ENCODE results near the gene ARIH1.

The ARIH1 gene

DNA sequence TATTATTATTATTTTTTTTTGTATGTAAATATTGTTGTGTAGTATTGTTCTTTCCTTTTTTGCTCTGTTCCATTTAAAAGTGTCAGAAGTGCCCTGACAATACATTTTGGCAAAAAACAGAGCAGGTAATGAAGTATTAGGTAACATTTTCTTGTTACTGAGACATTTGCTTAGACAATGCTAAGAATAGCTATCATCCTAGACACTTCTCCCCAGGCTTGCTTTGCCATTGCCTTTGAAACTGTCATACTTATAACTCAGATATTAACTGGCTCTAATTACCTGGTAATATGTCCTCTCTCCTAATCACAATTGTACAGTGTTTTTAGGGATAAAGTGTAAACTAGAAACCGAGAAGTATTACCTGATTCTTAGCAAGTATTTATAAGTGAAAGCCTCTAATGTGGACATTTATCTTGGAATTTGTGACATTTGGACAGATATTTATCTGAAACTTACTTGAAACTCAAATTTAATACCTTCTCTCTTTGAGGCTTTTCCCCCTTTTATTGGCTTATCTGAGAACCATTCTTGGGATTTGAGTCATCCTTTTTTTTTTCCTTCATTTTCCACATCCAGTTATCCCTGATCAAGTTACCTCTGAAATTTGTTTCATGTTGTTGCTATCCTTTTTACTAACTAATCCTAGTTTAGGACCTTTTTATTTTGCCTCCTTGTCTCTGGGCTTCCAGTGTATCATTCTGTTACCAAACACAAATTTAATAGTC is 13.1 kb downstream of the ARIH1 start:
- no peak for DNase-seq

DNA sequence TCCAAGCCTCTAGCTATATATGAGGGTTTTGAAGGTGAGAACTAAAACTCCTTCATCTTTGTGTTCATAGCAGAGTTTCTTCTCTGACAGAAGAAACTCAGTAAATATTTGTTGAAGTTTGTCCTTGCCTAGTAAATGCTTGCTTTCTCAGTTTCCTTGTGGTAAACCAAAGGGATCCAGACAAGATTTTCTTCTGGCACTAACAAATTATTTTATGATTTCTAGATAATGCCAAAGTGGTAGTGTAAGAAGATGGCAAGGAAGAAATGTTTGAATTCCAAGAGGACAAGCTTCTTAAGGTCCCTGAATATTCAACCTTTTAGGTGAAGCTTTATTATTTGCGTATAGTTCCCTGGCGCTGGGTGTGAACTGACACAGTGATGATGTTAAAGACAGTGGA is 14.4 kb downstream of the ARIH1 start:
- no peak for DNase-seq

DNA sequence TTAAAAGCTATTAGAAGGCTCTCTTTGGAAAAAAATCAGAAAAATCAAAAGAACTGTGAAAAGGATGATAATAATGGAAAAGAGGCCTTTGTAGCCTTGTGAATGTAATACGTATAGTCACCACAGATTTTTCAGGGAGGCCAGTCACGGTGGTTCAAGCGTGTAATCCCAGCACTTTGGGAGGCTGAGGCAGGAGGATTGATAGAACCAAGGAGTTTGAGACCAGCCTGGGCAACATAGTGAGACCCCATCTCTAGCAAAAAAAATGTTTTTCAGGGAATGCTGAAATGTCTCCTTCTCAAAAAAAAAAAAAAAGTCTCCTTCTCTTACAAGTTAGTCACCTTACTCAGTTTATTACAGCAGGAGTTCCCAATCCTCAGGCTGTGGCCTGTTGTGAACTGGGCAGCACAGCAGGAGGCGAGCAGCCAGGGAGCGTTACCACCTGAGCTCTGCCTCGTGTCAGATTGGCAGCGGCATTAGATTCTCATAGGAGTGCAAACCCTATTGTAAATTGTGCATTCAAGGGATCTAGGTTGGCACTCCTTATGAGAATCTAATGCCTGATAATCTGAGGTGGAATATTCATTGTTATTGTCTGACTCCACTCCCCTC is 15.9 kb downstream of the ARIH1 start:
- DNase-seq: no peak

DNA sequence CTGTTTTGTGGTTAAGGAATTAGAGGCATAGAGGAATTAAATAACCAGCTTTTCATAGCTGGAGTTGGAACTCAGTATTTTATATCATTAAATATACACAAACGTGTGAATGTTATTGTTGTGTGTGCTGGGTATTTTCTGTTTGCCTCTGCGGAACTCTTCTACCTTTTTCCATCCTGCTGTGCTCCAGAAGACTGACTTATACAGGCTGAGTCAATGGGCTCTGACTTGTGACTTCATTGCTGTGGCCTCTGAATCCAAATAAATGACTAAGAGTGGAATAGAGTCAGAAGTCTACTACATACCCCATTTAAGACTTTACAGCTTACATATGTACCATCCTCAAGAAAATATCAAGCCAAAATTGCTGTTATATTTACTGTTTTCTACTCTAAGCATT is 17.6 kb downstream of the ARIH1 start:
- DNase-seq: no peak

DNA sequence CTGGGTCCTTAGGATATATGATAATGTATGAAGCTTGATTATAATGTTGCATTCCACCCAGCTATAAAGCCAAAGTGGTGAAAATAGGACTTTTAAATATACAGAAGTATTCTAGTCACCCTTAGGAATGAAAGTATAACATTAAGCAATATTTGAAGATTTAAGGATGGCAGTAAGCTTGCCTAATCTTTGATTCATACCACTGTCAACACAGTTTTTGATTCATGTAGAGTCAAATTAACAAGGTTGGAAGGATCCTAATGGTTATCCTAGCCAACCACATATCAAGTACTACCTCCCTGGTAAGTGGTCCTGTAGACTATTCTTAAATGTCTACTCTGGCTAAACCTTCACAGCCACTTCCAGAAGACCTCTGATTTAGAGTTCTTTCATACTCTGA is 18.6 kb downstream of the ARIH1 start:
- no peak for DNase-seq

DNA sequence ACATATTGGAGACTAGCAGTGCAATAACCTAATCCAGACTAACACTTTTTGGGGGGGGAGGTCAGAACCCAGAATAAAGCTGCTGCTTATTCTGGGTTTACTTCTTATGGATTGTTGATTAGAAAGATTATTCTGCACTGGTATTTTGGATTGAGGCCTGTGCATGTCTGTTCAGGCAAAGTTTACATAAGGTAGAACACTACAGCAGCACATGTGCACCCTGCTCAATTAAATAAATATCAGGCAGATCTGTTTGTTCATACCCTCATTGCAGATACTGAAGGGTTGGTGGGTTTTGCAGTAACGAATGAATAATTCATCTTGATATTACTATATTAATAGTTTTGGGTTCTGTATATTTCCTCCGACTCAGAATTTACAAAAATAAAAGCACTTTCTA is 19.1 kb downstream of the ARIH1 start:
- DNase-seq: no peak

DNA sequence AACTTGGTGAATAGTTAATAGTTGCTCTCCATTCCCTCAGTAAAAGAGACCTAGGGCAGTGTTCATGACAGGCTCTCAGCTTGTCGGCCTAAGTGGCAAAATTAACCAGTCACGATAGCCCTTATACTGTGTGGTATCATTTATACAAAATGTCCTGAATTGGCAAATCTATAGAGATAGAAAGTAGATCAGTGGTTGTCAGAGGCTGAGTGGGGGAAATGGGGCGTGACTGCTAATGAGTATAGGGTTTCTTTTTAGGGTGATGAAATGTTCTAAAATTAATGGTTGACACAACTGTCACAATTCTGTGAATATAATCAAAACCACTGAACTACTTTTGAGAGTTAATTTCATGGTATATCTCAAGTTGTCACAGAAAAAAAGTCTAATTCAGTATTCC is 20.9 kb downstream of the ARIH1 start:
- DNase-seq: no peak

DNA sequence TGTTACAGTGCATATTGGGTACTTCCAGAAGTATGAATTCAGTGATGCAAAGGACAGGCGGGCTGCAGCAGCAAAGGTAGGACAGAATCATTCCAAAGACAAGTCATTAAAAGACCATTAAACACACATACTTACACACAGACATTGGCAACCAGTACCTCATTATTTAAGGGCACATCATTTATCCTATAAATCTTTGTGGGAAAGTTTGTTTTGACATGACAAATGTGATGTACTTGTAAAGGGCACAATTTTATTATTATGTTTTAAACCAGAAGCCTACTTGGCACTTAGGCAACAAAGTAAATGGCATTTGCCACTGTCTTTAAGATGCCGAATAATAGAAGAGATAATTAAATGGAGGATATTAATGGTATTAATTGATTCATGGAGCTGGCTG is 22.7 kb downstream of the ARIH1 start:
- no peak for DNase-seq

DNA sequence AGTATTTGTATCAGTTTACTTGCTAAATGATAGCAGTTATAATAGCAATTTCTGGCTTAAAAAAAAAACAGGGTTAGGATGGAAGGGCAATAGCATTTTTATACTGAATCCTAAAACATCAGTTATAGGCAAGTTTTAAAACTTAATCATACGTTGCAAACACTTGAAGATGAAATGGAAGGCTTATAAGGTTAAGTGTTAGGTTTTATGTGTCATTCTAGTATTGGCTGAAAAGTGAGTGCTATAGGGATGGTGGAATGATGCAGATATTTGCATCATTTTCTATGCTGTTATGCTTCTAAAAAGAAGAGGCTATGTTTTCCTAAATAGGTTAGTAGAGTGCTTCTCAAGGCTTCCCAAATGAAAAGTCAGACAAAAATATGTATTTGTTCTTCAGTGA is 23.3 kb downstream of the ARIH1 start:
- DNase-seq: no peak

DNA sequence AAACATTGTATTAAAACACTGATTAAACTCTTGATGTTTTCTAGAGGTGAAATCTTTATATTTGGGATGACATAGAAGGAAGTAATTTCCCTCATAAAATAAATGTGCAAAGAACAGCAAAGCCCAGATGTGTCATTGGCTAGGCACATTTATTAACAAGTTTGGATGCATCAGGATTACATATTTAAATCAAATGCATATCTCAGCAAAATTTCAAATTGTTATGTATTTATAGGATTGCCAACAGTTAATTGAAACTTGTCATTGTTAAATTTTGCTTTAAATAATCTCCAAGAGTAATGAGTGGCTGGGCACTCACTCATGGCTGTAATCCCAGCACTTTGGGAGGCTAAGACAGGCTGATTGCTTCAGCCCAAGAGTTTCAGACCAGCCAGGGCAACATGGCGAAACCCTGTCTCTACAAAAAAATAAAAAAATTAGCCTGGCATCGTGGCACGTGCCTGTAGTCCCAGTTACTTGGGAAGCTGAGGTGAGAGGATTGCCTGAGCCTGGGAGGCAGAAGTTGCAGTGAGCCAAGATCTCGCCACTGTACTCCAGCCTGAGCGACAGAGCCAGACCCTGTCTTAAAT is 28.2 kb downstream of the ARIH1 start:
- no peak for DNase-seq

DNA sequence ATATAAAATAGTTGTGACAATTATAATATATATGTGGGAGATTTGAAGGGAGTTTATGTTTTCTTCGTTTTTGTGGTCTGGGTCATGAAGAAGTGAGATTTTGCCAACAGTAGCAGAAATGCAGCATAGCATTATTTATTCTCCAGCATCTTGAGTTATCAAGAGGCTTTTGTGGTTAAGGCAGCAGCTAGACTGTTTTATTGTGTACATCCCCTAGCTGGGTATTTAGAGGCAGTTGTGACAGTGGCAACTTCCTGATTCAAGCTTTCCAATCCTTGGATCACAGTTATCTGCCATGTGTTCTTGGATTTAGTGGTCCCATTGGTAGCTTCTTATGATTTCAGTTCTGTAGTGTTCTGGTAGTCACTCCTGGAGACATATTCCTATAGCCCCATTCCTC is 29.0 kb downstream of the ARIH1 start:
- DNase-seq: no peak

DNA sequence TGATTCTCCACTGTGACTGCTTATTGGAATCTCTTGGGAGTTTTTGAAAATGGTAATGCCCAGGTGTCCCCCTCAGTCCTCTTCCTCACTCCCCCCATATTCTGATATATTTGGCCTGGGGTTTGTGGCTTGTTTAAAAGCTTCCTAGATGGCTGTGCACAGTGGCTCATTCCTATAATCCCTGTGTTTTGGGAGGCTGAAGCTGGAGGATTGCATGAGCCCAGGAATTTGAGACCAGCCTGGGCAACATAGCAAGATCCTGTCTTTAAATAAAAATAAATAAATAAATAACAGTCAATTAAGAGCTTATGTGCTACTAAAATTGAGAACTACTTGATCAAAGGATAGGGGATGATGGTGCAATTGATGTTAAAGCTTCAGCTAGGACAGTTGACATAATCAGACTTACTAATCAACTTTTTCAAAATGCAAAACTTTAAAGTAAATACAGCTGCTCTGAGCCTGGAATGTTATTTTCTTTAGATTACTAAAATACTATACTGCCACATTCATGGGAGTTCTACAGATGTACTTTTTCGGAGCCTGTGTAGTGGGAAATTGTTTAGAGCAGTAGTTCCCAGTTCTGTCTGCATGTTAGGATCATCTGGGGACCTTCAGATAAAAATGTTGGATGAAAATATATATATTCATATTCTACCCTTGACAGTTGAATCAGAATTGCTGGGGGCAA is 33.4 kb downstream of the ARIH1 start:
- no peak for DNase-seq

DNA sequence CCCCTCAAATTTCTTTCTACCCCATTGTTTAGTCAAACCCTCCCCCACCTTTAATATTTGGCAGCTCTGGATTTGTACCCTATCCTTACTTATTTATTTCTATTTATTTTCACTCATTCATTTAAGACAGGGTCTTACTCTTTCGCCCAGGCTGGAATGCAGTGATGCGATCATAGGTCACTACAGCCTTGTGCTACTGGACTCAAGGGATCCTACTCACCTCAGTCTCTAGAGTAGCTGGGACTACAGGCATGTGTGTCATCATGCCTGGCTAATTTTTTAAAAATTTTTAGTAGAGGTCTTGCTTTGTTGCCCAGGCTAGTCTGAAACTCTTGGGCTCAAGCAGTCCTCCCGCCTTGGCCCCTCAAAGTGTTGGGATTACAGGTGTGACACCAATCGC is 35.4 kb downstream of the ARIH1 start:
- no peak for DNase-seq

DNA sequence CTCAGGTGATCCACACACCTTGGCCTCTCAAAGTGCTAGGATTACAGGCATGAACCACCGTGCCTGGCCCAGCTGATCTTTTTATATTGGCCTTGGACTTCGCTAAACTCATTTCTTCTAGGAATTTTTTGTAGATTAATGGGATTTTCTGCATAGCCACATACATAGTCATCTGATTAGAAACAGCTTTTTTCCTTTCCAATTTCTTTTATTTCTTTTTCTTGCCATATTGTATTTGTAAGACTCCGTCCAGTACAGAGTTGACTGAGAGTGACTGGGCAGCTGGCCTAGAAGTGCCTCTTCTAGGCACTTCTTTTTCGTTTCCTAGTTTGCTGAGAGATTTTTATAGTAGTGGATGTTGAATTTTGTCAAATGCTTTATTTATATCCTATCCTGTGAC is 37.4 kb downstream of the ARIH1 start:
- no peak for DNase-seq

DNA sequence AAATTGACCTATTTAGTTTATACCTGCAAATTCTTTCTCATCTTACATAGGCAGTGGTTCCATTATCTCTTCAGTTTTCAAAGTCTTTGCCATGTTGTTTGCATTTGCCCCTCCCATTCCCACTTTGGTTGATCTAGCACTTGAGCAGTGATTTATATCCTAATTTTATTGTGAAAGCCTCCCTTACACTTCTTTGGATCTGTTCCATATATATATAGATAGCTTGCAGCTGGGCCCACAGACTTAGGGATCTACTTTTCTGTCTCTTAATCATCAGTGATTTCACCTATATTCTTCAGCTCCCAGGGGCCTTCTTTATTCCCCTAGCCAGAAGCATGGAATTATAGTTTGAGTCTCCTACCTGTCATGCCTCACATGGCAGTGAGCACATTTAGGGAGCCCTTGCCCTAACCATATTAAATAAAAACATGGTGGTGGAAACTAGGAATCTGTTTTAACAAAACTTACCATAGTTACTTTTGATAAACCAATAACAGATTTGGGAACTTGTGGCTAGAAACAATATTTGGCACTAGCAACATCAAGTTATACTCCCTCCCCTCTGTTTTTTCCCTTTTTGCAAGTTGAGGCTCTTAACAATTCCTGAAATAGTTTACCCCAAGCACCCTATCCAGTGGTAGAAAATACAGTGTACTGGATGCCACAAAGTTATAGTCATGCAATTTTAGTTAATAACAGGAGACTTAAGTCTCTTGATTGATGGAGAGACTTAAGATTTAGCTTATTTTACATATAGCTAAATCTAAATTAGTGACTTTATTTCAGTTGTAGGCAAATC is 41.7 kb downstream of the ARIH1 start:
- DNase-seq: no peak

DNA sequence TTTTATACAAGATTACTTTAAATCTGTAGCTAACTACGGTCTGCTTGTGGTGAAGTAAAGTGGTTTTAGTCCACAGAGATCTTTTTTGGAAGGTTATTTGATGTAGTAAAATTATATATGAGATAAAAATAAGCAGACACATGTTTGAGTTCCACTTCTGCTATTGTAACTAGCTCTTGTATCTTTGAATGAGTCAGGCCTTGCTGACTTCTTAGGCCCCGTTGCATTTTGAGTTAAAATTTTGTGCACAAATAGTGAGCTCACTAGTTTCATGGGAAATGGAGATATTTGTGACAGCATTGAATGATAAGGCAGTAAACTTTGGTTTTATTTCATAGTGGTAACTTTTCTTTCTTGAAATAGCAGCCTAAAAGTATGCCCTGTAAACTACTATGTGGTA is 42.6 kb downstream of the ARIH1 start:
- no peak for DNase-seq

DNA sequence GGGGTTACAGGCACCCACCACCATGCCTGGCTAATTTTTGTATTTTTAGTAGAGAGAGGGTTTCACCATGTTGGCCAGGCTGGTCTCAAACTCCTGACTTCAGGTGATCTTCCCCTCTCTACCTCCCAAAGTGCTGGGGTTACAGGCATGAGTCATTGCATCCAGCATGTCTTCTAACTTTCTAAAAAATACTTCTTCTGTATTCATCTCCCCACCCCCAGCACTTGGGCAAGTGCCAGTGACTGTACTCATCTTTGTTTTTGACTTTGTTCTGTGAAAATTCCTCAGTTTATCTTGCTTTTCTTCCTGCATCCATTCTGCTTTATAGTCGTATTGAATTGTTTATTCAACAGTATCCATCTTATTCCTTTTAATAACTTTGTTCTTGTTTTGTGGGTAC is 47.6 kb downstream of the ARIH1 start:
- DNase-seq: no peak

DNA sequence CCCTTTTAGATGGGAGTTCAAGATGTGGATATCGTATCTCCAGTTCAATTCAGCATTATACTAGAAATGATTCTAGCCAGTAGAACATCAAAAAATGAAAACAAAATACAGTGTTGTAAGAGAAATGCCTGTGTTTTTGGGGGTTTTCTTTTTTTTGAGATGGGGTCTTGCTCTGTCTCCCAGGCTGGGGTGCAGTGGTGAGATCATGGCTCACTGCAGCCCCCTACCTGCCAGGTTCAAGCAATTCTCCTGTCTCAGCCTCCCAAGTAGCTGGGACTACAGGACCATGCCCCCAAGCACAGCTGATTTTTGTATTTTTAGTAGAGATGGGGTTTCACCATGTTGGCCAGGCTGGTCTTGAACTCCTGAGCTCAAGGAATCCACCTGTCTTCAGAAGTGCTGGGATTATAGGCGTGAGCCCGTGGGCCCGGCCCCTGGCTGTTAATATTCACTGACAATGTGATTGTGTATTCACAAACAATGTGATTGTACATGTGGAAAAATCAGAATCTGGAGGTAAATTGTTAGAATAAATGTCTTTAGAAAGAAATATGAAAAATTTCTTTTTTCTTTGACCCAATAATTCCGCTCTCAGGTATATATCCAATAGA is 59.0 kb downstream of the ARIH1 start:
- peak in 1 of 2 experiments; percentile 6 for DNase-seq

DNA sequence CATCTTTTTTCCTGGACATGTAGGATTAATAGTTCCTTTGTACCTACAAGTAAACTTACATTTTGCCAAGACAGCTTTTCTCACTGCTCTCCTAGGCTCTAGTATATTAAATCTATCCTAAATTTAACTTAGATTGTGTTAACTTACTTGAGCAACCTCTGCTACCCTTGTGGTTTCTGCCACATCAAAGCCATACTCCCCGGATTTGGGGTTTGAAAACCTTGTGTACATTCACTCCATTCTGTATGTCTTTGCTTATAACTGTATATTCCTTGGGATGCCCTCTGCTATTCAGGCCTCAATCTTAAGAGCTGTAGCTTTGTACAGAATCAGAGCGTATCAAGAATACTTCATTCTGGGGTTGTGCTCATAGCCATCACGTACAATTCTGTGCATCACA is 60.4 kb downstream of the ARIH1 start:
- DNase-seq: no peak

DNA sequence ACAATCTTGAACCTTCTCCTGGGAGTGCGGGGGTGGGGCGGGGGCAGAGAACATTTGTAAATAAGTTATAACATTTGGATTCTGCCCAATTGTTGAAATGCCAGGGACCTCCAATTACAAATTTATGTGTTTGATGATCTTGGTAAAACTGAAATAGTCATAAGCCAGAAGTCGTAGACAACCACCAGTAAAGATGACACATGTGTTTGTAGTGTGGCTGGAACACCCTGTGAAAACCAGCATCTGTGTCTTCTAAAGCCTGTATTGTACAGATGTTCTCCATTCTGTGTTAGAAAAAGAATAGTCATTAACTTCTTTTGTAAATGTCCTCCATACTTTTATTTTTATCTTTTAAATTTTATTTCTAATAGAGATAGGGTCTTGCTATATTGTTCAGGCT is 61.8 kb downstream of the ARIH1 start:
- no peak for DNase-seq

DNA sequence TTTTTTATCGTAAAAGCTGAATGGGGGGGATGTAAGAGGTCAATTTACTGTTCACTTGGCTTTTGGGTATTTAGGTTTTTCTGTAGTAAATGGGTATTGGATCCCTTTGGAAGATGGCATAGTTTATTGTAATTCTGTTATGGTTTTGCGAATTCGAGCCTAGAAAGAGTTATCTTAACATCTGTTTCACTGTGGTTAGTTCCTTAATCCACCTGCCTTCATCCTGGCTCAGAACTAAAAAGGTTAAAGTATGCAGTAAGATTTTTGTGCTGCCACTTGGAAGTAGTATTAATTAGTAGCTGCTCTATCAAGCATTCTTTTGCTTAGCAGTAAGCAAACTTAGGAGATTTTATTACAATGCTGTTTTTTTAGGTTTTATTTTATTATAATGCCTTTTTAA is 62.4 kb downstream of the ARIH1 start:
- DNase-seq: no peak

DNA sequence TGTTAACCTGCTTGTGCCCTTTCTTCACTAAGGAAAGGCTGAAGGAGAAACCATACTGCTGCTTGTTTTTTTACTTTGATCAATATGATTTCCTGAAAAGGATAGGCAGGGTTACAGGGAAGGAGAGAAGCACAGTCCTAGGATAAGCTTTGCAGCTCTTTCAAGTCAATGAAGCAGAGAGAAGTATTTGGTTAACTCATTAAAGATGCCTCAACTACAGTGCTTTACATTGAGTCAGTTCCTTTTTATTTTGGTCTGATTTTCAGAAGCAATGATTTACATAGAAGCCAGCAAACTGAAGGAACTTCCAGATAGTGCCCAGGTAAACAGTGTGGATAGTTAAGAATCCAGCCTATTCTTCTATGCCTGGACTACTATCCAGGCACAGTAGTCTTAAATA is 64.8 kb downstream of the ARIH1 start:
- no peak for DNase-seq
